ENCODE data around the gene CEP112.

GRCh38 chr17:65743308-65743655 lies 448.7 kb downstream of the CEP112 start:
- no peak for TF ChIP-seq POLR2AphosphoS5 (IDR thresholded peaks at IDR 0.05; ENCODE audit: borderline replicate concordance, low read depth, low read length)
- no peak for TF ChIP-seq FOXP2 (optimal IDR thresholded peaks at IDR 0.05; ENCODE audit: control extremely low read depth, extremely low read length, insufficient read depth)
- no peak for TF ChIP-seq EZH2 (IDR thresholded peaks at IDR 0.05)

Measured in SK-N-MC (cell line).